Gastroesophageal sphincter (tissue), 3 donors: Measurements from ENCODE around the gene BTC.

Source experiments
- POLR2A ChIP-seq, 2 donors: fragments of 450-650 bp; IDR thresholded peaks; one replicate each; pipeline ENCODE4 v1.6.1; 2017; ENCODE audit warnings: antibody characterized with exemption in 2 of 2, mild to moderate bottlenecking in 2 of 2, moderate library complexity in 1 of 2
- POLR2AphosphoS5 ChIP-seq: sonication (generic); formaldehyde crosslinking; IDR thresholded peaks from one replicate; pipeline ENCODE4 v1.6.1; 2017; ENCODE audit warnings: antibody characterized with exemption
- TF ChIP-seq, protein P1 (sequence below), 4 experiments: fragments of 200-600 bp in 2 of 4; fragments of 450-650 bp in 2 of 4; sonication (generic) in 1 of 4; IDR thresholded peaks; one replicate each; pipeline ENCODE4 v1.5.1; 2017 to 2019; ENCODE audit warnings: antibody characterized with exemption in 4 of 4, mild to moderate bottlenecking in 2 of 4, moderate library complexity in 2 of 4

DNA sequence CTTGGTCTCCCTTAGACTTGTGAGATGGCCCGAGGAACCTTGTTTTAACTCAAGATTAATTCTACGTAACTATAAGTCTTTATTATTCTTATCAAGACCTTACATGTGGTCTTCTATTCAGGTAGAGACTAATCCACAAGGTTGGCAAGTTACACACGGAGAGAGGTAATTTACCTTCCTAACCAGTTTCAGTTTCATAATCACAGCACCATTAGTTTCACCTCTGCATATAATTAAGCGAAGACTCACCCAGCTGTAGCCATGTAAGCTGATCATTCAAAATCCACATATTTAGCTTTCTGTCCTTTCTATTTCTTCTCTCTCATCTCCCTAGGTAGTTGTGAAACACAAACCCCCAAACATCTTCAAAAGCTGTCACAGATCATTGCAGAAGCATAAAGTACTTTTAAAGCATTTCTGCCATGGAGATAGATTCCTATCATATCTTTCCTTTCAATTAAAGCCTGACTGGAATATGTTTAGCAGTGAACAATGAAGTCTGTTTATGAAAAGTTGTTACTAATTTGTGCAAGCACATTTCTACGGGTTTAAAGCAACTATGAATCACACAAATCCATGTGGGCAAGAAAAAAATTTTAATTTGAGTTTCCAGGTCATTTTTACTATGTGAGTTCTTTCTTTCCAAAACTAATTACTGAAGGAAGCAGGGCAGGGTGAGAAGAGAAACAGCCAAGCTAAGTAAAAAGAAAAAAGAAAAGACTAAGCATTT is 78.5 kb downstream of the BTC start:
- TF ChIP-seq POLR2AphosphoS5 (no peak), POLR2A (IDR thresholded peaks at IDR 0.05) (no peak)
- TF ChIP-seq, protein P1, sequence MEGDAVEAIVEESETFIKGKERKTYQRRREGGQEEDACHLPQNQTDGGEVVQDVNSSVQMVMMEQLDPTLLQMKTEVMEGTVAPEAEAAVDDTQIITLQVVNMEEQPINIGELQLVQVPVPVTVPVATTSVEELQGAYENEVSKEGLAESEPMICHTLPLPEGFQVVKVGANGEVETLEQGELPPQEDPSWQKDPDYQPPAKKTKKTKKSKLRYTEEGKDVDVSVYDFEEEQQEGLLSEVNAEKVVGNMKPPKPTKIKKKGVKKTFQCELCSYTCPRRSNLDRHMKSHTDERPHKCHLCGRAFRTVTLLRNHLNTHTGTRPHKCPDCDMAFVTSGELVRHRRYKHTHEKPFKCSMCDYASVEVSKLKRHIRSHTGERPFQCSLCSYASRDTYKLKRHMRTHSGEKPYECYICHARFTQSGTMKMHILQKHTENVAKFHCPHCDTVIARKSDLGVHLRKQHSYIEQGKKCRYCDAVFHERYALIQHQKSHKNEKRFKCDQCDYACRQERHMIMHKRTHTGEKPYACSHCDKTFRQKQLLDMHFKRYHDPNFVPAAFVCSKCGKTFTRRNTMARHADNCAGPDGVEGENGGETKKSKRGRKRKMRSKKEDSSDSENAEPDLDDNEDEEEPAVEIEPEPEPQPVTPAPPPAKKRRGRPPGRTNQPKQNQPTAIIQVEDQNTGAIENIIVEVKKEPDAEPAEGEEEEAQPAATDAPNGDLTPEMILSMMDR (IDR thresholded peaks at IDR 0.05): no peak
